A549 (cell line): ENCODE measurements around the gene ANG. TPM values are rescaled to one million over a fixed set of nuclear protein-coding genes. Genes with fewer than 3 reads are reported as not detected.
"Not testable (repeated sequence)": the region's sequence is repeated elsewhere in the genome, so short reads cannot be mapped to it uniquely, and the experiment has no call there.

Experiments
- ATAC-seq, 2 experiments: fragments of 200-7000 bp in 1 of 2; fragments of >200 bp in 1 of 2; cut with Nextera tagmentation in 1 of 2; cut with Tn5 transposase in 1 of 2; 3 replicates each; pipeline versions ENCODE4 v1.8.0 to v1.9.1; 2018 to 2020; ENCODE audit warnings: mild to moderate bottlenecking in 1 of 2, moderate library complexity in 1 of 2
- CTCF ChIA-PET: fragments of 300-600 bp; sonication (Branson Sonifier 250); formaldehyde crosslinking; extraction: SDS; loops from one replicate; lab custom pipeline; 2021; ENCODE audit warnings: antibody characterized with exemption, inconsistent platforms; lab: Yijun Ruan, JAX
- POLR2A ChIA-PET: fragments of 350-600 bp; formaldehyde crosslinking; extraction: SDS; loops from one replicate; lab custom pipeline; 2021; ENCODE audit warnings: antibody characterized with exemption, inconsistent platforms; lab: Yijun Ruan, JAX
- DNase-seq, 2 experiments: peaks; one replicate each; pipeline versions ENCODE4 v3.0.0 to v3.0.0-alpha.2; 2011 to 2016; ENCODE audit warnings: low read depth in 1 of 2, low spot score in 1 of 2
- FAIRE-seq: peaks from 2 replicates; lab custom pipeline; 2011; peaks lifted over from hg19 to GRCh38; lab: Jason Lieb, UNC
- H3K27ac ChIP-seq, 2 experiments: fragments of >200 bp; sonication (Bioruptor Twin); formaldehyde crosslinking; 3 replicates each; pipeline ENCODE4 v1.5.1; 2016 to 2017
- H3K4me1 ChIP-seq: fragments of >200 bp; sonication (Bioruptor Twin); formaldehyde crosslinking; 3 replicates; pipeline ENCODE4 v1.6.1; 2016
- H3K4me2 ChIP-seq: fragments of >200 bp; sonication (Bioruptor Twin); formaldehyde crosslinking; 3 replicates; pipeline ENCODE4 v1.6.1; 2016
- H3K4me3 ChIP-seq: fragments of >200 bp; sonication (Bioruptor Twin); formaldehyde crosslinking; 3 replicates; pipeline ENCODE4 v1.5.1; 2016
- H3K9me3 ChIP-seq: fragments of >200 bp; sonication (Bioruptor Twin); formaldehyde crosslinking; 3 replicates; pipeline ENCODE4 v1.6.1; 2016
- CBX8 ChIP-seq: fragments of 200-600 bp; sonication (generic); IDR thresholded peaks from 2 replicates; pipeline ENCODE4 v1.6.1; 2016
- CEBPB ChIP-seq, 2 experiments: fragments of >200 bp in 1 of 2; sonication (Bioruptor Twin) in 1 of 2; formaldehyde crosslinking in 1 of 2; IDR thresholded peaks; 2 replicates each; pipeline ENCODE4 v1.6.1; 2012 to 2016
- CHD4 ChIP-seq: fragments of 200-600 bp; sonication (generic); IDR thresholded peaks from 2 replicates; pipeline ENCODE4 v1.6.1; 2016; ENCODE audit warnings: antibody characterized with exemption, mild to moderate bottlenecking, borderline replicate concordance
- ELK1 ChIP-seq: fragments of 150-350 bp; IDR thresholded peaks from 2 replicates; pipeline ENCODE4 v1.6.1; 2014; ENCODE audit warnings: low read depth, mild to moderate bottlenecking, low read length
- EP300 ChIP-seq, 2 experiments: fragments of >200 bp; sonication (Bioruptor Twin); formaldehyde crosslinking; IDR thresholded peaks; 2 replicates in 1 of 2; 3 replicates in 1 of 2; pipeline ENCODE4 v1.6.1; 2016 to 2017
- ESRRA ChIP-seq: fragments of 150-350 bp; IDR thresholded peaks from 2 replicates; pipeline ENCODE4 v1.6.1; 2014; ENCODE audit warnings: mild to moderate bottlenecking, low read length, borderline replicate concordance
- HDAC2 ChIP-seq: fragments of 200-600 bp; sonication (generic); IDR thresholded peaks from 2 replicates; pipeline ENCODE4 v1.6.1; 2016
- HOXB5 ChIP-seq: fragments of 250-450 bp; sonication (Bioruptor Pico); IDR thresholded peaks from 2 replicates; pipeline ENCODE4 v1.5.0; 2020; ENCODE audit warnings: mild to moderate bottlenecking, moderate library complexity
- JUN ChIP-seq, 2 experiments: fragments of >200 bp; sonication (Bioruptor Twin); formaldehyde crosslinking; IDR thresholded peaks; 2 replicates in 1 of 2; 3 replicates in 1 of 2; pipeline ENCODE4 v1.6.1; 2016 to 2017
- KDM5A ChIP-seq: fragments of 200-600 bp; sonication (generic); IDR thresholded peaks from 2 replicates; pipeline ENCODE4 v1.6.1; 2016; ENCODE audit warnings: antibody characterized with exemption, mild to moderate bottlenecking
- MAFK ChIP-seq: fragments of 450-650 bp; IDR thresholded peaks from 2 replicates; pipeline ENCODE4 v1.6.1; 2014; ENCODE audit not compliant: partially characterized antibody
- MAX ChIP-seq: IDR thresholded peaks from 2 replicates; pipeline ENCODE4 v1.6.1; 2012
- NPAS2 ChIP-seq: fragments of 250-450 bp; sonication (Bioruptor Pico); IDR thresholded peaks from 2 replicates; pipeline ENCODE4 v1.8.0; 2022; ENCODE audit warnings: mild to moderate bottlenecking, moderate library complexity, borderline replicate concordance
- NR3C1 ChIP-seq: fragments of >200 bp; sonication (Bioruptor Twin); formaldehyde crosslinking; IDR thresholded peaks from 3 replicates; pipeline ENCODE4 v1.6.1; 2017
- PHF8 ChIP-seq: fragments of 200-600 bp; sonication (generic); IDR thresholded peaks from 2 replicates; pipeline ENCODE4 v1.6.1; 2016; ENCODE audit warnings: low read depth, mild to moderate bottlenecking, antibody characterized with exemption, moderate library complexity, borderline replicate concordance
- RAD21 ChIP-seq, 2 experiments: fragments of >200 bp in 1 of 2; sonication (Bioruptor Twin) in 1 of 2; formaldehyde crosslinking in 1 of 2; IDR thresholded peaks in 1 of 2; conservative IDR thresholded peaks in 1 of 2; 2 replicates in 1 of 2; 3 replicates in 1 of 2; pipeline ENCODE4 v1.6.1; 2012 to 2018; ENCODE audit warnings: inconsistent platforms in 1 of 2
- SMC3 ChIP-seq: fragments of >200 bp; sonication (Bioruptor Twin); formaldehyde crosslinking; IDR thresholded peaks from 3 replicates; pipeline ENCODE4 v1.6.1; 2018; ENCODE audit warnings: inconsistent platforms
- SREBF2 ChIP-seq: fragments of 450-650 bp; IDR thresholded peaks from 2 replicates; pipeline ENCODE4 v1.6.1; 2014; ENCODE audit warnings: mild to moderate bottlenecking, moderate library complexity
- TFCP2L1 ChIP-seq: fragments of 250-450 bp; sonication (Bioruptor Pico); IDR thresholded peaks from 2 replicates; pipeline ENCODE4 v1.5.0; 2021; ENCODE audit warnings: mild to moderate bottlenecking
- ZFP36 ChIP-seq: fragments of 450-650 bp; IDR thresholded peaks from 2 replicates; pipeline ENCODE4 v1.6.1; 2014; ENCODE audit warnings: borderline replicate concordance; ENCODE audit not compliant: partially characterized antibody
- ZNF302 ChIP-seq: fragments of 250-450 bp; sonication (Bioruptor Pico); IDR thresholded peaks from 2 replicates; pipeline ENCODE4 v1.9.0; 2021; ENCODE audit warnings: inconsistent platforms, mild to moderate bottlenecking, moderate library complexity
- WGBS: methylation state at CpG from one replicate; pipeline ENCODE4 v1.1.6; 2017; ENCODE audit errors: missing lambda C conversion rate; 5-methylcytosine and 5-hydroxymethylcytosine counted together
- polyA plus RNA-seq, 4 experiments: library from polyadenylated mRNA; depleted of rRNA in 3 of 4; stranded (reverse); fragments of >200 nt; fragmentation: RNase III in 1 of 4; extraction: RNeasy Plus Mini Kit Qiagen cat#74134 plus additional on column Dnase treatment in 1 of 4; gene quantifications; 2 replicates in 3 of 4; 3 replicates in 1 of 4; pipeline ENCODE4 v1.2.3, GENCODE V29; 2011 to 2017
- TF ChIP-seq, protein P1 (sequence below): IDR thresholded peaks from 2 replicates; pipeline ENCODE4 v1.6.1; 2012; ENCODE audit warnings: low read depth, borderline replicate concordance
- TF ChIP-seq, protein P2 (sequence below): fragments of >200 bp; sonication (Bioruptor Twin); formaldehyde crosslinking; IDR thresholded peaks from 3 replicates; pipeline ENCODE4 v1.5.1; 2016

Gene ANG
- polyA plus RNA-seq, 2 of the 4 experiments (the other 2 are of a cell fraction), result 10.5 to 35.4 TPM

- peak; percentile 49 for FAIRE-seq
- POLR2A ChIA-PET, result no interaction called here
- WGBS, result 30% methylated on average over 6 of the region's 6 CpGs
Measured at GRCh38 chr14:20697273-20698017, 8.9 kb downstream of the ANG start.

DNA sequence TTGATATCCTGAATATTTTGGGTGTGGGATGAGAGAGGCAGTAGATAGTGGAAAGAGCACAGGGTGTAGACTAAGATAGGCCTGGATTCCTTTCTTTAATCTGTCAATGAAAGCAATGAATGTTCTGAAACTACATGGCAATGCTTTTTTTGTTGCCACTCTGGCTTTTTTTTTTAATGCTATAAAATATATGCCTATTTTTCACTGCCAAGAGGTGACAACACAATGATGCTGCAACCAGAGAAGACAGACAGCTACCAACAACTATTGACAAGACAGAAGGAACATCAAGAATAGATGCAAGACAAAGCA, 9.4 kb downstream of the ANG start:
- Histone ChIP-seq H3K4me3 (no peak overlapping the region), H3K27ac (no peak overlapping the region), H3K4me2 (no peak overlapping the region), H3K4me1 (0 out of 3 replicates have a peak, but pooled peaks cover 3% of the 10 kb centered on the region), H3K9me3 (no peaks in the 10 kb centered on the region)
- DNase-seq, result no peak
- no peak for ATAC-seq
- TF ChIP-seq ELK1, result no peak
- TF ChIP-seq NR3C1, result no peak
- TF ChIP-seq, protein P1, sequence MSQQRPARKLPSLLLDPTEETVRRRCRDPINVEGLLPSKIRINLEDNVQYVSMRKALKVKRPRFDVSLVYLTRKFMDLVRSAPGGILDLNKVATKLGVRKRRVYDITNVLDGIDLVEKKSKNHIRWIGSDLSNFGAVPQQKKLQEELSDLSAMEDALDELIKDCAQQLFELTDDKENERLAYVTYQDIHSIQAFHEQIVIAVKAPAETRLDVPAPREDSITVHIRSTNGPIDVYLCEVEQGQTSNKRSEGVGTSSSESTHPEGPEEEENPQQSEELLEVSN, result no peak
- ChIA-PET POLR2A (no interaction called here), CTCF (interaction anchor here (0.7 to 9.1 kb wide), 20 partner anchors 12 to 332 kb away, joined by 3 to 130 read pairs (median 4); partner anchors contain the start of gene TPPP2)
- FAIRE-seq, result no peak

More at GRCh38 chr14:20697273-20698017, 8.9 kb downstream of the ANG start:
- no peaks in the 10 kb centered on the region for H3K9me3 ChIP-seq
- CTCF ChIA-PET, result interaction anchor here (0.6 to 9.1 kb wide), 39 partner anchors 10 to 409 kb away, joined by 3 to 130 read pairs (median 4); partner anchors contain the start of genes RNASE6 and TPPP2
- DNase-seq (peak; percentile 67 to 79), ATAC-seq (peak; percentile 95 to 96)
- no peak overlapping the region for H3K4me2 ChIP-seq
- TF ChIP-seq SMC3 (peak; percentile 92), RAD21 (conservative IDR thresholded peaks at IDR 0.05 in 1 of 2, IDR thresholded peaks at IDR 0.05 in 1 of 2) (peak; percentile 88 to 93), HOXB5 (CRISPR knock-in tag) (no peak)
- TF ChIP-seq, protein P2, sequence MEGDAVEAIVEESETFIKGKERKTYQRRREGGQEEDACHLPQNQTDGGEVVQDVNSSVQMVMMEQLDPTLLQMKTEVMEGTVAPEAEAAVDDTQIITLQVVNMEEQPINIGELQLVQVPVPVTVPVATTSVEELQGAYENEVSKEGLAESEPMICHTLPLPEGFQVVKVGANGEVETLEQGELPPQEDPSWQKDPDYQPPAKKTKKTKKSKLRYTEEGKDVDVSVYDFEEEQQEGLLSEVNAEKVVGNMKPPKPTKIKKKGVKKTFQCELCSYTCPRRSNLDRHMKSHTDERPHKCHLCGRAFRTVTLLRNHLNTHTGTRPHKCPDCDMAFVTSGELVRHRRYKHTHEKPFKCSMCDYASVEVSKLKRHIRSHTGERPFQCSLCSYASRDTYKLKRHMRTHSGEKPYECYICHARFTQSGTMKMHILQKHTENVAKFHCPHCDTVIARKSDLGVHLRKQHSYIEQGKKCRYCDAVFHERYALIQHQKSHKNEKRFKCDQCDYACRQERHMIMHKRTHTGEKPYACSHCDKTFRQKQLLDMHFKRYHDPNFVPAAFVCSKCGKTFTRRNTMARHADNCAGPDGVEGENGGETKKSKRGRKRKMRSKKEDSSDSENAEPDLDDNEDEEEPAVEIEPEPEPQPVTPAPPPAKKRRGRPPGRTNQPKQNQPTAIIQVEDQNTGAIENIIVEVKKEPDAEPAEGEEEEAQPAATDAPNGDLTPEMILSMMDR, result peak; percentile 83
- H3K27ac ChIP-seq, result no peak overlapping the region
- no peak overlapping the region for H3K4me3 ChIP-seq
- 0 out of 3 replicates have a peak, but pooled peaks cover 3% of the 10 kb centered on the region for H3K4me1 ChIP-seq

GRCh38 chr14:20698934-20699333, 10.4 kb downstream of the ANG start:
- WGBS, result 69% methylated on average over 5 of the region's 5 CpGs
- TF ChIP-seq EP300 (IDR thresholded peaks at IDR 0.05), result no peak
- TF ChIP-seq MAX, result no peak
- no peak for TF ChIP-seq ESRRA
- TF ChIP-seq, all 56 proteins: peak for 0
- ChIA-PET POLR2A (no interaction called here), CTCF (interaction anchor here (0.6 to 8.8 kb wide), 15 partner anchors 12 to 331 kb away, joined by 3 to 81 read pairs (median 4); partner anchors contain the start of gene TPPP2)
- no peak for ATAC-seq
- H3K4me3 ChIP-seq, result no peak overlapping the region
- DNase-seq, result no peak
- no peak for FAIRE-seq
- H3K4me1 ChIP-seq, result 0 out of 3 replicates have a peak, but pooled peaks cover 3% of the 10 kb centered on the region
- no peaks in the 10 kb centered on the region for H3K9me3 ChIP-seq
- H3K27ac ChIP-seq, result no peak overlapping the region
- H3K4me2 ChIP-seq, result no peak overlapping the region

DNA sequence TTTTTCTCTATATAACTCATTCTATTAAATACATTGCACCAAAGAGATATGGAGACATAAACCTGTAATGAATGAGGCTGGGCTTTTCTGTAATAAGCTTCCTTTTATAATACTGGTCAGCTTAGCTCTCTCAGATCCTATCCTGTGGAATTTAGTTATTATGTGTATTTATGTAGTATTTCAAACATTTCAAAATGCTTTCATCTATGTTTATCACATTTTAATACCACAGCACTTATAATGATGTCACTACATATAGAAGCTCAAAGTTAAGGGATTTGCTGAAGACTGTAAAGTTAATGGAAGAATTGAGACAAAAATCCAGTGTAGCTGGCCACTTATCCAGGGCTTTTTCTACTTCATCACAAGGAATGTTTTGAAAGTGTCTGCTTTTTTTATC, 11.4 kb downstream of the ANG start:
- FAIRE-seq (no peak), ATAC-seq (no peak), DNase-seq (no peak)
- no peak overlapping the region for H3K27ac ChIP-seq
- ChIA-PET CTCF (interaction anchor here (1.0 to 2.3 kb wide), 11 partner anchors 9 to 340 kb away, joined by 3 to 12 read pairs (median 4); no protein-coding TSS in a partner anchor), POLR2A (no interaction called here)
- no peak overlapping the region for H3K4me2 ChIP-seq
- TF ChIP-seq KDM5A, result no peak
- TF ChIP-seq TFCP2L1 (CRISPR knock-in tag), result no peak
- TF ChIP-seq SREBF2, result no peak
- TF ChIP-seq HDAC2, result no peak
- no peak for TF ChIP-seq JUN (IDR thresholded peaks at IDR 0.05)
- no peak for TF ChIP-seq ZNF302 (CRISPR knock-in tag)
- TF ChIP-seq CBX8, result no peak
- TF ChIP-seq PHF8, result no peak
- TF ChIP-seq MAFK, result no peak
- TF ChIP-seq CHD4, result no peak
- TF ChIP-seq CEBPB (IDR thresholded peaks at IDR 0.05), result no peak
- TF ChIP-seq ZFP36, result no peak
- TF ChIP-seq NPAS2, result no peak
- no peak overlapping the region for H3K4me3 ChIP-seq
- H3K9me3 ChIP-seq, result no peaks in the 10 kb centered on the region
- 0 out of 3 replicates have a peak, but pooled peaks cover 3% of the 10 kb centered on the region for H3K4me1 ChIP-seq

DNA sequence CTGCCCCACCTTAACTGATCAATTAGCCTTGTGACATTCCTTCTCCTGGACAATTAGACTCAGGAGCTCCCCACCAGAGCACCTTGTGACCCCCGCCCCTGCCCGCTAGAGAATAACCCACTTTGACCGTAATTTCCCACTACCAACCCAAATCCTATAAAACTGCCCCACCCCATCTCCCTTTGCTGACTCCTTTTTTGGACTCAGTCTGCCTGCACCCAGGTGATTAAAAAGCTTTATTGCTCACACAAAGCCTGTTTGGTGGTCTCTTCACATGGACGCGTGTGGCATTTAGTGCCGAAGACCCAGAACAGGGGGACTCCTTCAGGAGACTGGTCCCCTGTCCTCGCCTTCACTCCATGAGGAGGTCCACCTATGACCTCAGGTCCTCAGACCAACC, 12.4 kb downstream of the ANG start:
- 84% methylated on average over 7 of the region's 7 CpGs for WGBS
- DNase-seq, H3K4me1 ChIP-seq, H3K9me3 ChIP-seq, H3K4me2 ChIP-seq, ATAC-seq, POLR2A ChIA-PET, H3K4me3 ChIP-seq, H3K27ac ChIP-seq, FAIRE-seq: not testable (repeated sequence)
- CTCF ChIA-PET, result interaction anchor here (0.6 to 2.3 kb wide), 7 partner anchors 66 to 339 kb away, joined by 3 to 12 read pairs (median 6); no protein-coding TSS in a partner anchor
